AG09319 (cell line): Measurements from ENCODE around the gene TMTC2.

Experiments
- DNase-seq: peaks from one replicate; pipeline ENCODE4 v3.0.0-alpha.2; 2010; ENCODE audit warnings: low read depth; ENCODE audit errors: extremely low read depth
- TF ChIP-seq, protein P1 (sequence below): IDR thresholded peaks from 2 replicates; pipeline ENCODE4 v1.5.1; 2011; ENCODE audit warnings: low read depth, mild to moderate bottlenecking, inconsistent platforms, low read length, moderate library complexity

TMTC2 gene

DNA sequence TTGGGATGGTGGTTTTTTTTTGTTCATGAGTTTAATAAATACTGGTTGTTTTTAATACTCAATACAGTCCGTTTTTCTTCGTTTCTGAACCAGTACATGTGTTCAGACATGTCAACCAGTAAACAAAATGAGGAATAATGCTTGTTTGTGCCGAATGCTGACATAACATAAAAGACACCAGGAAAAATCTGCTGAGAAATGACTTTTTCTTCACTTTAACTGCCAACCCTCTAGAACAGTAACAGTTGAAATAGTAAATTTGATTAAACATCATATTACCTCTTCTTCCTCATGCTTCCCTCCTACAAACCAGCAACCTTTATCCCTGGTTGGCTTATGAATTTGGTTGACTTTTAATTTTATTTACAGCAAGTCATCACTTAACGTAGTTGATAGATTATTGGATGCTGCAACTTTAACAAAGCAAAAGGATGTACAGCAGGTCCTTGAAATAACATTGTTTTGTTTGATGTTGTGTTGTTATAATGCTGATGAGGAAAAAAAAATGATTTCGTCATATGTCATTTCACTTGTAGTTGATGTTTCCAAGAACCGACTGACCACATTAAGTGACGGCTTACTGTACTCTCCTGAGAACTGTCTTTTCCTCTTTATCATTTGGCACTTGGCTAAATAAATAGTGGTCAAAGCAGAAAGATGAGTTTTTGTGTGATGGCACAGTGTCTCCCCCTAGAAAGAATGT is 340.5 kb downstream of the TMTC2 start:
- no peak for DNase-seq
- TF ChIP-seq, protein P1, sequence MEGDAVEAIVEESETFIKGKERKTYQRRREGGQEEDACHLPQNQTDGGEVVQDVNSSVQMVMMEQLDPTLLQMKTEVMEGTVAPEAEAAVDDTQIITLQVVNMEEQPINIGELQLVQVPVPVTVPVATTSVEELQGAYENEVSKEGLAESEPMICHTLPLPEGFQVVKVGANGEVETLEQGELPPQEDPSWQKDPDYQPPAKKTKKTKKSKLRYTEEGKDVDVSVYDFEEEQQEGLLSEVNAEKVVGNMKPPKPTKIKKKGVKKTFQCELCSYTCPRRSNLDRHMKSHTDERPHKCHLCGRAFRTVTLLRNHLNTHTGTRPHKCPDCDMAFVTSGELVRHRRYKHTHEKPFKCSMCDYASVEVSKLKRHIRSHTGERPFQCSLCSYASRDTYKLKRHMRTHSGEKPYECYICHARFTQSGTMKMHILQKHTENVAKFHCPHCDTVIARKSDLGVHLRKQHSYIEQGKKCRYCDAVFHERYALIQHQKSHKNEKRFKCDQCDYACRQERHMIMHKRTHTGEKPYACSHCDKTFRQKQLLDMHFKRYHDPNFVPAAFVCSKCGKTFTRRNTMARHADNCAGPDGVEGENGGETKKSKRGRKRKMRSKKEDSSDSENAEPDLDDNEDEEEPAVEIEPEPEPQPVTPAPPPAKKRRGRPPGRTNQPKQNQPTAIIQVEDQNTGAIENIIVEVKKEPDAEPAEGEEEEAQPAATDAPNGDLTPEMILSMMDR, result no peak

DNA sequence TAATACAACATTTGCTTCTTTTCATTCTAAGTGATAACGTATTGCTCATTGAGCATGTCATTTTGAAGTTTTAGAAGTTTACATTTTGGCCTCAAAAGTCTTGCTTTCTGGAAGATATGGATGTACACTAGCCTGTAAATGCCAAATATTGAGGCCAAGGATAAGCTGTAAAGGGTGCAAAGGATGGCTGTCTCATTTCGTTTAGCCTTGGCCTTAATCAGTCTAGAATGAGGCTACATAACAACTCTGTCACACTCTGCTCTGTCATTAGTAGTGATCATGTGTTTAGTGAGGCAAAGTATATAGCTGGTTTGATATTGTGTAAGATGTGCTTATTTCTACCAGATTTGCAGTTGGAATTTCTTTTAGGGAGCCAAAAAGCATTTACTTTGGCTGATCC is 344.5 kb downstream of the TMTC2 start:
- DNase-seq, result no peak
- TF ChIP-seq, protein P1, result no peak

DNA sequence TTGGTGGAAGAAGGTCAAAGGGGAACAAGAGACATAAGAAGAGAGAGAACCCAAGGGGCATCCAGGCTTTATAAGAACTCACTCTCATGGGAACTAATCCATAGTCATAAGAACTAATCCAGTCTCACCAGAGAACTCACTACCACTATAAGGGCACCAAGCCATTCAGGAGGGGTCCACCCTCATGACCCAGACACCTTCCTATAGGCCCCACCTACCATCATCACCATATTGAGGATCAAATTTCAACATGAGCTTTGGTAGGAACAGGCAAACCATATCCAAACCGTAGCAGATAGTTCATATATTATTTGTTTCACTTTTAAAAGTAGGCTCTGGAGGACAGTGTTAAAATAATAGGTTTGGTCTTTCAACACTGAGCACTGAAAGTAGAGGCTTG is 350.1 kb downstream of the TMTC2 start:
- DNase-seq, result no peak
- TF ChIP-seq, protein P1, result no peak

GRCh38 chr12:83039413-83039812 is 352.7 kb downstream of the TMTC2 start:
- DNase-seq, result no peak
- TF ChIP-seq, protein P1, result no peak

DNA sequence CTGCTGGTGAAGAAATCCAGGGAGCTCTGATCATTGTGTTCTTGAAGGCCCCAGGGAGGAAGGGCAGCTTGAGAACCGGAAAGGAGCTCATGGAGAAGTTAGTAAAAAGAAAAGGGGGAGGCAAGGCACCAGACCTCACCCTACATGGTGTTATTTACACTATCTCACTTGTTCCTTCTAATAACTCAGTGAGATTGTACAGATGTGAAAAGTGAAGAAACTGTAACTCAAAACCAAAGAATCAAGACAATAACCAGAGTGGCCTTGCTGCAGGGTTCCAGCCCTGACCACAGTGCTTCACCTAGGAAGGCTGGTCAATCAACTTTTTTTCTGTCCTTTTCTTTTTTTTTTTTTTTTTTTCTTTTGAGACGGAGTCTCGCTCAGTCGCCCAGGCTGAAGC is 353.6 kb downstream of the TMTC2 start:
- no peak for DNase-seq

GRCh38 chr12:83040991-83041390 is 354.3 kb downstream of the TMTC2 start:
- no peak for DNase-seq
- TF ChIP-seq, protein P1, result no peak

More for the DNA sequence above, 353.6 kb downstream of the TMTC2 start:
- TF ChIP-seq, protein P1, result no peak

DNA sequence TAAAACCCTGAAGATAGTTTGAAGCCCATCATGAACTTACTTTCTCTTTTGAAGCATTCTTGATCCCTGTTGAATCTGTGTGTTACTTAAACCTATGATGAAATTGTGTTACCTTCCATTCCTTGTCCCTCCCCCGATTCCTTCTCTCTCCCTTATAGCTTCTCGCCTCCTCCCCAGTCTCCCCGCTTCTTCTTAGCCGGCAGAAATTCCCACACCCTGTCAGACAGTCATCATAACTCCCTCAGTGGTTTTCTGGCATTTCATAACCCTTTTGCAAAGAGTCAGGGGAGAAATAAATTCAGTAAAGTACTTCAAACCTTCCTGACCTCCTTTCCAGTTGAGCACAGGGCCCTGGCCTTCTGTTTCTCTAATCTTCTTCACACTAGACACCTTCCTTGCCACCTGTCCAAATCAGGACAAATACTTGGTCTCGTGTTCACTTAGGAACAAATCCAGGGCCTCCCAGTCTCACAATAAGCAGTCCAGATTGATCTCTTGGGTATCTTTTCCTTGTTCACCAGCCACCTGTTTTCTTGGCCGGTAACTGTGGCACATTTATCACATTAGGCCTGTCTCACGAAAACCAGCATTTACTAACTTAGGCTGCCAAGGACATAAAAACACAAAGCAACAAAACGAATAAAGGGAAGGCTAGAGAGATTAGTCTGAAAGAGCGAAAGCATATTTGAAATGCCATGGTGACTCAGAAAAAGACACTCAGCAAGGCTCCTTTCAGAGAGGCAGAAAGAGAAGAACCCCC is 355.9 kb downstream of the TMTC2 start:
- DNase-seq, result no peak
- TF ChIP-seq, protein P1, result no peak
